ENCODE results near the gene RFFL.

The RFFL gene

GRCh38 chr17:34980353-34980680 is 83.2 kb downstream of the RFFL start, which contains the start of gene LIG3 (continued):
- TF ChIP-seq SP3 (tag by site-specific recombination; IDR thresholded peaks at IDR 0.05) (peak; percentile 37), ZNF280D (tag by site-specific recombination; IDR thresholded peaks at IDR 0.05) (no peak), ZNF600 (tag by site-specific recombination; IDR thresholded peaks at IDR 0.05) (peak; percentile 70; the same call in 1 of the 2 replicates), ZNF629 (tag by site-specific recombination; IDR thresholded peaks at IDR 0.05) (0 out of 2 replicates have a peak, but pooled peaks have one; percentile 20), MZF1 (tag by site-specific recombination; IDR thresholded peaks at IDR 0.05; ENCODE audit: borderline replicate concordance) (no peak), ZFP3 (tag by site-specific recombination; IDR thresholded peaks at IDR 0.05; ENCODE audit: low read depth) (no peak), ZBTB6 (tag by site-specific recombination; IDR thresholded peaks at IDR 0.05) (peak; percentile 78), ZNF132 (tag by site-specific recombination; IDR thresholded peaks at IDR 0.05; ENCODE audit: borderline replicate concordance) (no peak), SP2 (tag by site-specific recombination; IDR thresholded peaks at IDR 0.05) (peak; percentile 50), ZNF423 (tag by site-specific recombination; IDR thresholded peaks at IDR 0.05) (no peak), KLF9 (tag by site-specific recombination; IDR thresholded peaks at IDR 0.05; ENCODE audit: low read depth) (peak; percentile 88), ZNF335 (tag by site-specific recombination; conservative IDR thresholded peaks at IDR 0.05) (peak; percentile 69), ZNF398 (tag by site-specific recombination; IDR thresholded peaks at IDR 0.05) (no peak), ZNF366 (tag by site-specific recombination; conservative IDR thresholded peaks at IDR 0.05) (no peak), ZNF341 (tag by site-specific recombination; IDR thresholded peaks at IDR 0.05; ENCODE audit: low read depth) (peak; percentile 81), ZBTB7A (tag by site-specific recombination; IDR thresholded peaks at IDR 0.05; ENCODE audit: low read depth) (no peak), ZNF501 (tag by site-specific recombination; IDR thresholded peaks at IDR 0.05) (no peak)

GRCh38 chr17:34979650-34980352 is 83.7 kb downstream of the RFFL start:
- peaks cover 19% of the 10 kb centered on the region in 2 experiments for H3K36me3 ChIP-seq (ENCODE audit: control insufficient read depth in 2 of 2, insufficient read depth in 1 of 2, low read length in 2 of 2)
- H3K4me3 ChIP-seq (ENCODE audit: low read depth, low read length) = peak overlapping the region; percentile 84
- CTCF ChIA-PET = interaction anchor here (0.6 to 1.5 kb wide), 5 partner anchors 10 to 784 kb away, joined by 3 to 5 read pairs (median 4); no protein-coding TSS in a partner anchor
- H3K27ac ChIP-seq (ENCODE audit: extremely low read depth, low read depth, low read length) = peak overlapping the region; percentile 94
- POLR2A ChIA-PET = interaction anchor here (1.2 kb wide), 1 partner anchor 11 kb away, joined by 3 read pairs; no protein-coding TSS in a partner anchor
- no peaks in the 10 kb centered on the region for H3K9me3 ChIP-seq (ENCODE audit: control insufficient read depth, insufficient read depth, low read depth, low read length)
- peaks cover 10% of the 10 kb centered on the region for H3K4me1 ChIP-seq (ENCODE audit: control insufficient read depth, insufficient read depth, low read length)
- TF ChIP-seq PRDM4 (tag by site-specific recombination; IDR thresholded peaks at IDR 0.05) = no peak
- no peak for TF ChIP-seq ZNF146 (tag by site-specific recombination; IDR thresholded peaks at IDR 0.05)
- TF ChIP-seq ZNF660 (tag by site-specific recombination; IDR thresholded peaks at IDR 0.05) = peak; percentile 95
- peak; percentile 14; the same call in 1 of the 2 replicates for TF ChIP-seq WT1 (tag by site-specific recombination; IDR thresholded peaks at IDR 0.05)
- no peak for TF ChIP-seq ZNF518A (tag by site-specific recombination; conservative IDR thresholded peaks at IDR 0.05; ENCODE audit: low read depth)
- TF ChIP-seq ZNF366 (tag by site-specific recombination; conservative IDR thresholded peaks at IDR 0.05) = 0 out of 2 replicates have a peak, but pooled peaks have one; percentile 13
- TF ChIP-seq ZSCAN16 (tag by site-specific recombination; IDR thresholded peaks at IDR 0.05) = no peak
